K562 (cell line): ENCODE results near the gene WDHD1. TPM values are rescaled to one million over a fixed set of nuclear protein-coding genes. Genes with fewer than 3 reads are reported as not detected.

Experiments
- CHD2 ChIP-seq: IDR thresholded peaks from 2 replicates; pipeline ENCODE4 v1.6.1; 2011; ENCODE audit warnings: low read depth, low read length
- CREB1 ChIP-seq, 2 experiments: sonication (generic) in 1 of 2; formaldehyde crosslinking in 1 of 2; IDR thresholded peaks; 2 replicates each; pipeline versions ENCODE4 v1.6.1 to v1.8.0; 2012 to 2022; ENCODE audit warnings: inconsistent platforms in 1 of 2, mild to moderate bottlenecking in 1 of 2, missing genetic modification reagents in 1 of 2, moderate library complexity in 1 of 2
- CREM ChIP-seq: IDR thresholded peaks from 2 replicates; pipeline ENCODE4 v1.6.1; 2014; ENCODE audit warnings: antibody characterized with exemption, low read depth
- DPF2 ChIP-seq: fragments of 450-650 bp; IDR thresholded peaks from 2 replicates; pipeline ENCODE4 v1.6.1; 2016
- ELF2 ChIP-seq: fragments of 250-450 bp; sonication (Bioruptor Pico); IDR thresholded peaks from 2 replicates; pipeline ENCODE4 v1.5.0; 2021; ENCODE audit warnings: mild to moderate bottlenecking
- ESRRB ChIP-seq: fragments of 250-450 bp; sonication (Bioruptor Pico); IDR thresholded peaks from 2 replicates; pipeline ENCODE4 v1.5.0; 2020; ENCODE audit warnings: mild to moderate bottlenecking, moderate library complexity, borderline replicate concordance
- ETV5 ChIP-seq: sonication (generic); formaldehyde crosslinking; IDR thresholded peaks from 2 replicates; pipeline ENCODE4 v1.4.0; 2020; ENCODE audit warnings: low read depth, mild to moderate bottlenecking, missing genetic modification reagents
- FOXK2 ChIP-seq, 2 experiments: fragments of 450-650 bp; IDR thresholded peaks in 1 of 2; conservative IDR thresholded peaks in 1 of 2; 2 replicates each; pipeline ENCODE4 v1.6.1; 2016; ENCODE audit warnings: low read depth in 2 of 2, mild to moderate bottlenecking in 1 of 2
- HDAC6 ChIP-seq: IDR thresholded peaks from 2 replicates; pipeline ENCODE4 v1.6.1; 2012; ENCODE audit warnings: low read depth, mild to moderate bottlenecking, control low read depth, inconsistent platforms, low read length, moderate library complexity
- HNRNPL ChIP-seq: fragments of 200-400 bp; formaldehyde crosslinking; IDR thresholded peaks from 2 replicates; pipeline ENCODE4 v1.6.1; 2017; ENCODE audit warnings: low read depth, mild to moderate bottlenecking, low read length
- MYBL2 ChIP-seq, 2 experiments: fragments of 450-650 bp in 1 of 2; sonication (generic) in 1 of 2; formaldehyde crosslinking in 1 of 2; IDR thresholded peaks; 2 replicates each; pipeline versions ENCODE4 v1.6.1 to v1.8.1; 2017 to 2022; ENCODE audit warnings: borderline replicate concordance in 1 of 2, inconsistent platforms in 1 of 2, low read depth in 1 of 2, mild to moderate bottlenecking in 1 of 2, missing genetic modification reagents in 1 of 2, moderate library complexity in 1 of 2
- NFIC ChIP-seq: fragments of 450-650 bp; IDR thresholded peaks from 2 replicates; pipeline ENCODE4 v1.6.1; 2017; ENCODE audit warnings: mild to moderate bottlenecking, inconsistent platforms
- NFXL1 ChIP-seq: fragments of 450-650 bp; formaldehyde crosslinking; IDR thresholded peaks from 2 replicates; pipeline ENCODE4 v1.4.0; 2021; ENCODE audit warnings: mild to moderate bottlenecking
- NONO ChIP-seq, 2 experiments: fragments of 200-400 bp in 1 of 2; fragments of 450-650 bp in 1 of 2; formaldehyde crosslinking in 1 of 2; IDR thresholded peaks; 2 replicates each; pipeline ENCODE4 v1.6.1; 2017; ENCODE audit warnings: low read depth in 2 of 2, mild to moderate bottlenecking in 2 of 2, moderate library complexity in 2 of 2, low read length in 1 of 2
- RBM25 ChIP-seq: fragments of 200-400 bp; formaldehyde crosslinking; IDR thresholded peaks from 2 replicates; pipeline ENCODE4 v1.6.1; 2018; ENCODE audit warnings: low read length, low read depth, moderate library complexity; ENCODE audit not compliant: severe bottlenecking
- RBM39 ChIP-seq: fragments of 200-400 bp; formaldehyde crosslinking; optimal IDR thresholded peaks from 2 replicates; pipeline ENCODE3; 2018; ENCODE audit warnings: low read depth, low read length
- RFX5 ChIP-seq: IDR thresholded peaks from 2 replicates; pipeline ENCODE4 v1.6.1; 2011; ENCODE audit warnings: low read depth, mild to moderate bottlenecking, improper control_type of control experiment, low read length
- SOX6 ChIP-seq: fragments of 450-650 bp; IDR thresholded peaks from 2 replicates; pipeline ENCODE4 v1.6.1; 2014; ENCODE audit warnings: mild to moderate bottlenecking
- STAT5A ChIP-seq: IDR thresholded peaks from 2 replicates; pipeline ENCODE4 v1.6.1; 2012; ENCODE audit warnings: low read length, inconsistent platforms, borderline replicate concordance
- TAF1 ChIP-seq: IDR thresholded peaks from 2 replicates; pipeline ENCODE4 v1.6.1; 2011; ENCODE audit warnings: mild to moderate bottlenecking, low read length, moderate library complexity; ENCODE audit not compliant: insufficient read depth, control insufficient read depth, severe bottlenecking; ENCODE audit errors: extremely low read depth
- ZFP30 ChIP-seq: fragments of 250-450 bp; sonication (Bioruptor Pico); IDR thresholded peaks from 2 replicates; pipeline ENCODE4 v1.8.0; 2022; ENCODE audit warnings: moderate library complexity, mild to moderate bottlenecking, inconsistent platforms, borderline replicate concordance
- ZNF668 ChIP-seq: fragments of 250-450 bp; sonication (Bioruptor Pico); IDR thresholded peaks from 2 replicates; pipeline ENCODE4 v1.8.0; 2022; ENCODE audit warnings: mild to moderate bottlenecking, inconsistent platforms
- ZNF76 ChIP-seq: fragments of 250-450 bp; sonication (Bioruptor Pico); IDR thresholded peaks from 2 replicates; pipeline ENCODE4 v1.4.0; 2020; ENCODE audit warnings: mild to moderate bottlenecking, moderate library complexity, borderline replicate concordance
- polyA plus RNA-seq, 8 experiments: library from polyadenylated mRNA; depleted of rRNA in 4 of 8; stranded (reverse) in 5 of 8; unstranded in 3 of 8; fragments of >200 nt; fragmentation: Nextera tagmentation in 2 of 8; fragmentation: Illumina TruSeq in 1 of 8; extraction: Ambion mirVana in 2 of 8; extraction: Trizol in 1 of 8; gene quantifications; 2 replicates each; pipeline versions ENCODE4 v1.2.1 to v1.2.3, GENCODE V29; 2011 to 2014; ENCODE audit warnings: inconsistent platforms in 1 of 8, missing spikeins in 1 of 8
- total RNA-seq, 7 experiments: library from RNA; depleted of rRNA in 6 of 7; stranded (reverse); fragments of >200 nt in 6 of 7; fragmentation: Illumina TruSeq in 2 of 7; extraction: Trizol in 2 of 7; gene quantifications; 2 replicates each; pipeline versions ENCODE4 v1.2.1 to v1.2.3, GENCODE V29; 2011 to 2021; ENCODE audit warnings: low replicate concordance in 1 of 7
- TF ChIP-seq, protein P1 (sequence below), 2 experiments: fragments of 450-650 bp; conservative IDR thresholded peaks; 2 replicates each; pipeline ENCODE4 v1.6.1; 2017; ENCODE audit warnings: mild to moderate bottlenecking in 2 of 2, moderate library complexity in 2 of 2
- TF ChIP-seq, protein P2 (sequence below), 2 experiments: IDR thresholded peaks; 2 replicates each; pipeline ENCODE4 v1.6.1; 2011; ENCODE audit warnings: borderline replicate concordance in 1 of 2, control low read depth in 1 of 2, low read depth in 1 of 2, low read length in 1 of 2, mild to moderate bottlenecking in 1 of 2, mixed read lengths in 1 of 2, moderate library complexity in 1 of 2; ENCODE audit not compliant: insufficient read depth in 1 of 2, insufficient read length in 1 of 2, poor library complexity in 1 of 2, severe bottlenecking in 1 of 2; ENCODE audit errors: extremely low read depth in 1 of 2

WDHD1 gene
- total and polyA plus RNA-seq, 9 of the 15 experiments (the other 6 are each of a cell fraction or from before 2014, with no cell fraction given), result 11.7 to 39.1 (median 30.0) TPM

DNA sequence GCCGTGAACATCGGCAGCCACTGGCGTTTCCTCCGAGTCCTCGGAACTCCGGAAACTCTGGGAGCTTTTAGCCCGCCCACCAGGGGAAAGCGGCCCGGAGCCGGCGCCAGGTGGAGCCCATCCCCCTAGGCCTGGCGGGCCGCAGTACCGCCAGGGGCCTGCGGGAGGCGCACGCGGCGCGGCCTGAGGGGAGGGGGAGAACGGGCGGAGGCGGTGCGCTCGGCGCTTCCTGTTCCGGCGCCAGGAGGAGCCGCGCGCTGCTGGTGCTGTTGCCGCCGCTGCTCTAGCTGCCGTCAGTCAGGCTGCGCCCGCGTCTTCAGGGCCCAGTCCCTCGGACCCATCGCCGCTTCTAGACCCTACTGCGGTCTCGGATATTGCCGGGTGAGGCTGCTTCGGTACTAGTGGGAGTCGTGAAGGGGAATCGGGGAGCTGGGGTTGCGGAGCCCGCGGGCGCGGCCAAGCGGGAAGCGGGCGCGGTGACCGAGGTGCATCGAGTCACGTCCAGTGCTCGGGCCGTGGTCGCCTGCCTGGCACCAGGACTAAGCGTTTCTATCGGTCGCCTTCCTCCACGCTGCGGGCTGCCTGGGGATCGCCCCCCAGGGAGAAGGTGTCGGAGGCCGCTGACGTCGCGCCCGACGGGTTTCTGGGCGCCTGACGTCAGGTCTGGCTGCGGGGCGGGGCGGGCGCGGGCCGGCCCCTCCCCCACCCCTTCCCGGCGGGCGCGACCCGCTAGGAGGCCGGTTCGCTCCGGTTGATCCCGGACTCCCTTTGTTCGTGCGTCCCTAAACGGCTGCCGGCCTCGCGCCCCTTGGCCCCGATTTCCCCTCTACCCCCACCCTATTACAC, 24.7 kb upstream of the WDHD1 start, which contains the start of gene MAPK1IP1L (continued):
- TF ChIP-seq MYBL2 (IDR thresholded peaks at IDR 0.05; ENCODE audit: low read depth) (no peak), MYBL2 (CRISPR knock-in tag; IDR thresholded peaks at IDR 0.05; ENCODE audit: borderline replicate concordance) (no peak), NONO (IDR thresholded peaks at IDR 0.05; ENCODE audit: low read depth in 2 of 2, low read length in 1 of 2) (peak; percentile 45 to 64; a peak in 1 of 4 replicates), ETV5 (CRISPR knock-in tag) (peak; percentile 81), RBM39 (no peak), ZNF668 (CRISPR knock-in tag) (no peak), RBM25 (peak; percentile 27), NFIC (peak; percentile 43; the same call in 1 of the 2 replicates), CREB1 (IDR thresholded peaks at IDR 0.05) (peak; percentile 94), CREB1 (CRISPR knock-in tag; IDR thresholded peaks at IDR 0.05) (peak; percentile 89), ZNF76 (no peak), NFXL1 (CRISPR knock-in tag) (no peak), RFX5 (no peak), DPF2 (0 out of 2 replicates have a peak, but pooled peaks have one; percentile 6), HNRNPL (no peak), ELF2 (CRISPR knock-in tag) (peak; percentile 63; the same call in 1 of the 2 replicates), CREM (peak; percentile 95), CHD2 (peak; percentile 75; the same call in 1 of the 2 replicates), SOX6 (0 out of 2 replicates have a peak, but pooled peaks have one; percentile 37), HDAC6 (no peak), ZFP30 (no peak), FOXK2 (conservative IDR thresholded peaks at IDR 0.05 in 1 of 2, IDR thresholded peaks at IDR 0.05 in 1 of 2; ENCODE audit: low read depth in 2 of 2) (peak; percentile 41 to 52; a peak in 2 of 4 replicates), STAT5A (no peak), ESRRB (no peak), TAF1 (peak; percentile 72)
- TF ChIP-seq, protein P1, sequence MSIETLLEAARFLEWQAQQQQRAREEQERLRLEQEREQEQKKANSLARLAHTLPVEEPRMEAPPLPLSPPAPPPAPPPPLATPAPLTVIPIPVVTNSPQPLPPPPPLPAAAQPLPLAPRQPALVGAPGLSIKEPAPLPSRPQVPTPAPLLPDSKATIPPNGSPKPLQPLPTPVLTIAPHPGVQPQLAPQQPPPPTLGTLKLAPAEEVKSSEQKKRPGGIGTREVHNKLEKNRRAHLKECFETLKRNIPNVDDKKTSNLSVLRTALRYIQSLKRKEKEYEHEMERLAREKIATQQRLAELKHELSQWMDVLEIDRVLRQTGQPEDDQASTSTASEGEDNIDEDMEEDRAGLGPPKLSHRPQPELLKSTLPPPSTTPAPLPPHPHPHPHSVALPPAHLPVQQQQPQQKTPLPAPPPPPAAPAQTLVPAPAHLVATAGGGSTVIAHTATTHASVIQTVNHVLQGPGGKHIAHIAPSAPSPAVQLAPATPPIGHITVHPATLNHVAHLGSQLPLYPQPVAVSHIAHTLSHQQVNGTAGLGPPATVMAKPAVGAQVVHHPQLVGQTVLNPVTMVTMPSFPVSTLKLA (conservative IDR thresholded peaks at IDR 0.05), result peak; percentile 52 to 81; a peak in 3 of 4 replicates
- TF ChIP-seq, protein P2, sequence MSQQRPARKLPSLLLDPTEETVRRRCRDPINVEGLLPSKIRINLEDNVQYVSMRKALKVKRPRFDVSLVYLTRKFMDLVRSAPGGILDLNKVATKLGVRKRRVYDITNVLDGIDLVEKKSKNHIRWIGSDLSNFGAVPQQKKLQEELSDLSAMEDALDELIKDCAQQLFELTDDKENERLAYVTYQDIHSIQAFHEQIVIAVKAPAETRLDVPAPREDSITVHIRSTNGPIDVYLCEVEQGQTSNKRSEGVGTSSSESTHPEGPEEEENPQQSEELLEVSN (IDR thresholded peaks at IDR 0.05; ENCODE audit: borderline replicate concordance in 1 of 2, extremely low read depth in 1 of 2, insufficient read depth in 1 of 2, insufficient read length in 1 of 2, low read depth in 1 of 2, low read length in 1 of 2, poor library complexity in 1 of 2, severe bottlenecking in 1 of 2), result peak; percentile 15 to 65
